ENCODE data around the gene OR2Z1.

OR2Z1 gene

GRCh38 chr19:8721334-8721733, at the start of gene OR2Z1:
TSS of gene OR2Z1 (plus strand) at chr19:8721634. CDS start at chr19:8731029, 9,395 bp downstream.
- Histone ChIP-seq H3K4me2 (ENCODE audit: low read length) (no peak within 1 kb of the TSS), H3K9me3 (ENCODE audit: control insufficient read depth, insufficient read depth, low read length) (no peaks in the 10 kb centered on the region), H3K79me2 (ENCODE audit: control insufficient read depth, low read length) (no peaks in the 10 kb centered on the region), H3K36me3 (ENCODE audit: control insufficient read depth, low read length) (no peaks in the 10 kb centered on the region), H3F3A (ENCODE audit: control insufficient read depth, insufficient read depth) (no peaks in the 10 kb centered on the region), H3K27me3 (ENCODE audit: control insufficient read depth, low read length) (no peaks in the 10 kb centered on the region), H3K4me1 (ENCODE audit: control insufficient read depth, low read length) (no peaks in the 10 kb centered on the region), H3K9me2 (replicated peaks; ENCODE audit: control insufficient read depth, low read length) (no peaks in the 10 kb centered on the region), H4K20me1 (ENCODE audit: control insufficient read depth, insufficient read depth, low read depth, low read length) (no peaks in the 10 kb centered on the region), H3K4me3 (ENCODE audit: low read length) (no peak within 1 kb of the TSS), H3K27ac (ENCODE audit: low read depth, low read length) (no peak within 1 kb of the TSS)
- TF ChIP-seq CTCF (IDR thresholded peaks at IDR 0.05; ENCODE audit: low read depth, low read length, poor library complexity, severe bottlenecking) (no peak), EZH2phosphoT487 (IDR thresholded peaks at IDR 0.05; ENCODE audit: borderline replicate concordance, low read length) (no peak)

GRCh38 chr19:8673276-8673891, 48.0 kb upstream of the OR2Z1 start:
- H3K4me2 ChIP-seq (ENCODE audit: low read length): no peak overlapping the region
- no peak for TF ChIP-seq CTCF (IDR thresholded peaks at IDR 0.05; ENCODE audit: low read depth, low read length, poor library complexity, severe bottlenecking)
- TF ChIP-seq EZH2phosphoT487 (IDR thresholded peaks at IDR 0.05; ENCODE audit: borderline replicate concordance, low read length): no peak

GRCh38 chr19:8675066-8675465, 46.4 kb upstream of the OR2Z1 start:
- Histone ChIP-seq H3K4me2 (ENCODE audit: low read length) (no peak overlapping the region), H3F3A (ENCODE audit: control insufficient read depth, insufficient read depth) (no peaks in the 10 kb centered on the region), H3K4me1 (ENCODE audit: control insufficient read depth, low read length) (peaks cover 12% of the 10 kb centered on the region), H3K36me3 (ENCODE audit: control insufficient read depth, low read length) (no peaks in the 10 kb centered on the region), H3K27me3 (ENCODE audit: control insufficient read depth, low read length) (peaks cover 2% of the 10 kb centered on the region; the same call in 1 of the 2 replicates), H3K4me3 (ENCODE audit: low read length) (no peak overlapping the region), H4K20me1 (ENCODE audit: control insufficient read depth, insufficient read depth, low read depth, low read length) (no peaks in the 10 kb centered on the region), H3K9me3 (ENCODE audit: control insufficient read depth, insufficient read depth, low read length) (no peaks in the 10 kb centered on the region), H3K79me2 (ENCODE audit: control insufficient read depth, low read length) (no peaks in the 10 kb centered on the region), H3K27ac (ENCODE audit: low read depth, low read length) (no peak overlapping the region), H3K9me2 (replicated peaks; ENCODE audit: control insufficient read depth, low read length) (no peaks in the 10 kb centered on the region)
- TF ChIP-seq EZH2phosphoT487 (IDR thresholded peaks at IDR 0.05; ENCODE audit: borderline replicate concordance, low read length): no peak
- TF ChIP-seq CTCF (IDR thresholded peaks at IDR 0.05; ENCODE audit: low read depth, low read length, poor library complexity, severe bottlenecking): no peak

More at GRCh38 chr19:8673276-8673891, 48.0 kb upstream of the OR2Z1 start:
- Histone ChIP-seq H4K20me1 (ENCODE audit: control insufficient read depth, insufficient read depth, low read depth, low read length) (no peaks in the 10 kb centered on the region), H3K4me1 (ENCODE audit: control insufficient read depth, low read length) (peaks cover 12% of the 10 kb centered on the region), H3K9me2 (replicated peaks; ENCODE audit: control insufficient read depth, low read length) (no peaks in the 10 kb centered on the region), H3F3A (ENCODE audit: control insufficient read depth, insufficient read depth) (no peaks in the 10 kb centered on the region), H3K27me3 (ENCODE audit: control insufficient read depth, low read length) (peaks cover 2% of the 10 kb centered on the region; the same call in 1 of the 2 replicates), H3K79me2 (ENCODE audit: control insufficient read depth, low read length) (no peaks in the 10 kb centered on the region), H3K27ac (ENCODE audit: low read depth, low read length) (no peak overlapping the region), H3K4me3 (ENCODE audit: low read length) (no peak overlapping the region), H3K9me3 (ENCODE audit: control insufficient read depth, insufficient read depth, low read length) (no peaks in the 10 kb centered on the region), H3K36me3 (ENCODE audit: control insufficient read depth, low read length) (no peaks in the 10 kb centered on the region)
